ENCODE results near the gene PIK3C2G.

GRCh38 chr12:18277196-18277595 is 15.9 kb downstream of the PIK3C2G start:
- no peak for TF ChIP-seq BHLHE40 (IDR thresholded peaks at IDR 0.05; ENCODE audit: low read depth, low read length)
- no peak for TF ChIP-seq POLR2A (IDR thresholded peaks at IDR 0.05; ENCODE audit: low read depth, low read length)
- TF ChIP-seq USF2 (IDR thresholded peaks at IDR 0.05; ENCODE audit: low read depth, low read length): no peak
- TF ChIP-seq CTCF (conservative IDR thresholded peaks at IDR 0.05; ENCODE audit: low read depth, low read length): no peak
- no peak for TF ChIP-seq FOS (IDR thresholded peaks at IDR 0.05; ENCODE audit: low read depth, low read length)
- no peak for TF ChIP-seq CEBPB (IDR thresholded peaks at IDR 0.05; ENCODE audit: low read depth, low read length)
- no peak for TF ChIP-seq RAD21 (IDR thresholded peaks at IDR 0.05; ENCODE audit: low read length)
- TF ChIP-seq ELK1 (IDR thresholded peaks at IDR 0.05; ENCODE audit: borderline replicate concordance, low read depth, low read length): no peak

Data from IMR-90 (cell line).